CD8-positive, alpha-beta memory T cell (primary cell): ENCODE results near the gene NUB1. TPM values are rescaled to one million over a fixed set of nuclear protein-coding genes. Genes with fewer than 3 reads are reported as not detected.

Source experiments
- CTCF ChIA-PET: fragments of 350-600 bp; sonication (Branson Sonifier 250); formaldehyde crosslinking; loops from one replicate; lab custom pipeline; 2021; ENCODE audit warnings: antibody characterized with exemption; lab: Charles Lee
- POLR2A ChIA-PET: fragments of 350-600 bp; sonication (Branson Sonifier 250); formaldehyde crosslinking; loops from one replicate; lab custom pipeline; 2021; ENCODE audit warnings: antibody characterized with exemption; lab: Charles Lee
- DNase-seq, 5 donors: peaks; one replicate each; pipeline versions ENCODE4 v3.0.0 to v3.0.0-alpha.2; 2020 to 2022; ENCODE audit warnings: mixed read lengths in 1 of 5
- H3K27ac ChIP-seq: one replicate; pipeline ENCODE4 v1.7.0; 2013; ENCODE audit warnings: low read depth, mild to moderate bottlenecking, low read length, moderate library complexity
- H3K27me3 ChIP-seq: 2 replicates; pipeline ENCODE4 v1.7.0; 2013; ENCODE audit warnings: low read length, mild to moderate bottlenecking; ENCODE audit not compliant: insufficient read depth, poor library complexity, severe bottlenecking
- H3K36me3 ChIP-seq: 2 replicates; pipeline ENCODE4 v1.7.0; 2013; ENCODE audit warnings: mild to moderate bottlenecking, low read length, moderate library complexity; ENCODE audit not compliant: insufficient read depth
- H3K4me1 ChIP-seq: 2 replicates; pipeline ENCODE4 v1.7.0; 2013; ENCODE audit warnings: mild to moderate bottlenecking, low read length, moderate library complexity; ENCODE audit not compliant: insufficient read depth
- H3K4me3 ChIP-seq: 2 replicates; pipeline ENCODE4 v1.7.0; 2013; ENCODE audit warnings: mild to moderate bottlenecking, low read length
- H3K9me3 ChIP-seq: 2 replicates; pipeline ENCODE4 v1.7.0; 2013; ENCODE audit warnings: mild to moderate bottlenecking, low read length
- H3K27ac Mint-ChIP-seq, 8 donors: one replicate each; pipeline ENCODE4 v1.8.0; 2020 to 2021; ENCODE audit warnings: mixed read lengths in 8 of 8, mild to moderate bottlenecking in 6 of 8, inconsistent platforms in 3 of 8, moderate library complexity in 3 of 8
- H3K27me3 Mint-ChIP-seq, 2 donors: one replicate each; pipeline ENCODE4 v1.8.0; 2020 to 2021; ENCODE audit warnings: mixed read lengths in 2 of 2, mild to moderate bottlenecking in 1 of 2, moderate library complexity in 1 of 2
- H3K36me3 Mint-ChIP-seq, 3 donors: one replicate each; pipeline ENCODE4 v1.8.0; 2020 to 2021; ENCODE audit warnings: mixed read lengths in 3 of 3, inconsistent platforms in 1 of 3, mild to moderate bottlenecking in 1 of 3
- H3K4me1 Mint-ChIP-seq, 3 donors: one replicate each; pipeline ENCODE4 v1.8.0; 2020 to 2021; ENCODE audit warnings: mixed read lengths in 3 of 3, inconsistent platforms in 1 of 3, mild to moderate bottlenecking in 1 of 3
- H3K4me3 Mint-ChIP-seq, 7 donors: one replicate each; pipeline ENCODE4 v1.8.0; 2020 to 2021; ENCODE audit warnings: mixed read lengths in 7 of 7, mild to moderate bottlenecking in 6 of 7, moderate library complexity in 4 of 7, inconsistent platforms in 2 of 7
- H3K9me3 Mint-ChIP-seq, 5 donors: one replicate each; pipeline ENCODE4 v1.8.0; 2020 to 2022; ENCODE audit warnings: mixed read lengths in 5 of 5, mild to moderate bottlenecking in 3 of 5, moderate library complexity in 2 of 5, inconsistent platforms in 1 of 5
- polyA plus RNA-seq: library from polyadenylated mRNA; unstranded; fragments of 300-500 nt; fragmentation: Illumina TruSeq; gene quantifications from one replicate; pipeline ENCODE4 v1.2.3, GENCODE V29; 2021
- total RNA-seq, 2 experiments: library from RNA; stranded (reverse); gene quantifications; one replicate each; pipeline ENCODE4 v1.2.3, GENCODE V29; 2021

NUB1 gene
- total and polyA plus RNA-seq, 3 experiments from 2014 or later, result 39.1 to 82.6 (median 46.1) TPM

- no peak overlapping the region for H3K27ac ChIP-seq
- H3K9me3 ChIP-seq, result no peaks in the 10 kb centered on the region
- no peaks in the 10 kb centered on the region for H3K9me3 Mint-ChIP-seq
- peak overlapping the region in 6 of 8 donors; percentile 13 to 73 (median 38) for H3K27ac Mint-ChIP-seq
- H3K27me3 Mint-ChIP-seq, result no peaks in the 10 kb centered on the region
- H3K4me1 Mint-ChIP-seq, result peaks cover 27 to 59% (median 47%) of the 10 kb centered on the region in 3 donors
- H3K27me3 ChIP-seq, result no peaks in the 10 kb centered on the region
- ChIA-PET POLR2A (no interaction called here), CTCF (no interaction called here)
- no peak for DNase-seq
- H3K4me3 Mint-ChIP-seq, result peak overlapping the region in 1 of 7 donors; percentile 35
- peaks cover 33% of the 10 kb centered on the region for H3K4me1 ChIP-seq
- H3K36me3 Mint-ChIP-seq, result peaks cover 3 to 55% (median 4%) of the 10 kb centered on the region in 3 donors
- H3K4me3 ChIP-seq, result no peak overlapping the region
- peaks cover 29% of the 10 kb centered on the region for H3K36me3 ChIP-seq
These were observed 4.2 kb downstream of the NUB1 start for GRCh38 chr7:151345576-151346469.

GRCh38 chr7:151346470-151346769, 4.8 kb downstream of the NUB1 start:
- Histone ChIP-seq H3K4me3 (no peak overlapping the region), H3K9me3 (no peaks in the 10 kb centered on the region), H3K4me1 (peaks cover 33% of the 10 kb centered on the region), H3K27ac (no peak overlapping the region), H3K27me3 (no peaks in the 10 kb centered on the region), H3K36me3 (peaks cover 35% of the 10 kb centered on the region)
- CTCF ChIA-PET, result no interaction called here
- H3K9me3 Mint-ChIP-seq, result no peaks in the 10 kb centered on the region
- H3K36me3 Mint-ChIP-seq, result peaks cover 3 to 60% (median 4%) of the 10 kb centered on the region in 3 donors
- H3K27ac Mint-ChIP-seq, result peak overlapping the region in 4 of 8 donors; percentile 29 to 73 (median 35)
- POLR2A ChIA-PET, result no interaction called here
- peaks cover 30 to 62% (median 50%) of the 10 kb centered on the region in 3 donors for H3K4me1 Mint-ChIP-seq
- peak overlapping the region in 1 of 7 donors; percentile 35 for H3K4me3 Mint-ChIP-seq
- peaks cover 0 to 2% of the 10 kb centered on the region in 2 donors for H3K27me3 Mint-ChIP-seq
- DNase-seq, result no peak

- peaks cover 35% of the 10 kb centered on the region for H3K36me3 ChIP-seq
- POLR2A ChIA-PET, result no interaction called here
- peaks cover 41% of the 10 kb centered on the region for H3K4me1 ChIP-seq
- H3K27ac ChIP-seq, result no peak overlapping the region
- no peak overlapping the region for H3K4me3 ChIP-seq
- DNase-seq, result no peak
- no peaks in the 10 kb centered on the region for H3K9me3 ChIP-seq
- no peaks in the 10 kb centered on the region for H3K27me3 ChIP-seq
- CTCF ChIA-PET, result interaction anchor here (1.1 kb wide), 1 partner anchor 32 kb away, joined by 4 read pairs; no protein-coding TSS in a partner anchor
- peaks cover 0 to 2% of the 10 kb centered on the region in 2 donors for H3K27me3 Mint-ChIP-seq
- H3K27ac Mint-ChIP-seq, result peak overlapping the region in 1 of 8 donors; percentile 96
- peaks cover 3 to 67% (median 4%) of the 10 kb centered on the region in 3 donors for H3K36me3 Mint-ChIP-seq
- H3K9me3 Mint-ChIP-seq, result no peaks in the 10 kb centered on the region
- H3K4me3 Mint-ChIP-seq, result no peak overlapping the region
- H3K4me1 Mint-ChIP-seq, result peaks cover 38 to 69% (median 56%) of the 10 kb centered on the region in 3 donors
These were observed 5.6 kb downstream of the NUB1 start for GRCh38 chr7:151347200-151347599.

- peak overlapping the region in 5 of 7 donors; percentile 10 to 94 (median 83) for H3K4me3 Mint-ChIP-seq
- Histone ChIP-seq H3K4me3 (peak overlapping the region; percentile 64), H3K36me3 (peaks cover 42% of the 10 kb centered on the region), H3K27me3 (no peaks in the 10 kb centered on the region), H3K27ac (peak overlapping the region; percentile 92), H3K9me3 (no peaks in the 10 kb centered on the region), H3K4me1 (peaks cover 39% of the 10 kb centered on the region)
- H3K27ac Mint-ChIP-seq, result peak overlapping the region; percentile 96 to 99 (median 98)
- H3K27me3 Mint-ChIP-seq, result peaks cover 0 to 2% of the 10 kb centered on the region in 2 donors
- ChIA-PET POLR2A (no interaction called here), CTCF (interaction anchor here (1.2 to 9.2 kb wide), 4 partner anchors 9 to 61 kb away, joined by 4 to 118 read pairs (median 6); partner anchors contain the start of gene WDR86)
- no peaks in the 10 kb centered on the region for H3K9me3 Mint-ChIP-seq
- H3K4me1 Mint-ChIP-seq, result peaks cover 37 to 66% (median 48%) of the 10 kb centered on the region in 3 donors
- H3K36me3 Mint-ChIP-seq, result peaks cover 3 to 72% (median 4%) of the 10 kb centered on the region in 3 donors
- no peak for DNase-seq
These were observed 7.4 kb downstream of the NUB1 start for GRCh38 chr7:151348970-151349369.

- Mint-ChIP-seq H3K4me3 (peak overlapping the region; percentile 83 to 94 (median 89)), H3K36me3 (peaks cover 4 to 76% (median 6%) of the 10 kb centered on the region in 3 donors), H3K9me3 (no peaks in the 10 kb centered on the region), H3K27ac (peak overlapping the region; percentile 96 to 99 (median 98)), H3K4me1 (peaks cover 37 to 71% (median 53%) of the 10 kb centered on the region in 3 donors), H3K27me3 (peaks cover 0 to 2% of the 10 kb centered on the region in 2 donors)
- peak overlapping the region; percentile 92 for H3K27ac ChIP-seq
- H3K4me1 ChIP-seq, result peaks cover 39% of the 10 kb centered on the region
- no peaks in the 10 kb centered on the region for H3K9me3 ChIP-seq
- H3K4me3 ChIP-seq, result peak overlapping the region; percentile 64
- ChIA-PET CTCF (interaction anchor here (0.8 to 9.2 kb wide), 9 partner anchors 10 to 100 kb away, joined by 3 to 118 read pairs (median 8); partner anchors contain the start of gene WDR86), POLR2A (interaction anchor here (0.6 to 5.1 kb wide), 3 partner anchors 8 to 170 kb away, joined by 3 to 19 read pairs (median 6); partner anchors contain the start of genes NUB1 and RHEB)
- no peak for DNase-seq
- H3K36me3 ChIP-seq, result peaks cover 42% of the 10 kb centered on the region
- no peaks in the 10 kb centered on the region for H3K27me3 ChIP-seq
These were observed 7.9 kb downstream of the NUB1 start for GRCh38 chr7:151349507-151349853.

GRCh38 chr7:151351027-151351426, 9.4 kb downstream of the NUB1 start:
- peak in 2 of 5 donors; percentile 13 to 20 for DNase-seq
- no peaks in the 10 kb centered on the region for H3K27me3 ChIP-seq
- Mint-ChIP-seq H3K27ac (peak overlapping the region; percentile 95 to 99 (median 96)), H3K27me3 (peaks cover 0 to 2% of the 10 kb centered on the region in 2 donors), H3K4me3 (peak overlapping the region in 6 of 7 donors; percentile 45 to 87 (median 74)), H3K36me3 (peaks cover 5 to 81% (median 12%) of the 10 kb centered on the region in 3 donors), H3K4me1 (peaks cover 38 to 73% (median 48%) of the 10 kb centered on the region in 3 donors), H3K9me3 (no peaks in the 10 kb centered on the region)
- peaks cover 39% of the 10 kb centered on the region for H3K4me1 ChIP-seq
- H3K27ac ChIP-seq, result peak overlapping the region; percentile 43
- no peaks in the 10 kb centered on the region for H3K9me3 ChIP-seq
- no peak overlapping the region for H3K4me3 ChIP-seq
- peaks cover 48% of the 10 kb centered on the region for H3K36me3 ChIP-seq
- ChIA-PET CTCF (interaction anchor here (0.7 to 9.2 kb wide), 15 partner anchors 9 to 282 kb away, joined by 3 to 118 read pairs (median 5); partner anchors contain the start of gene NUB1), POLR2A (interaction anchor here (0.8 to 5.1 kb wide), 3 partner anchors 10 to 36 kb away, joined by 3 to 19 read pairs (median 4); partner anchors contain the start of gene NUB1)

- H3K27ac Mint-ChIP-seq, result peak overlapping the region; percentile 95 to 99 (median 96)
- H3K4me3 Mint-ChIP-seq, result peak overlapping the region; percentile 66 to 87 (median 71)
- peaks cover 5 to 82% (median 15%) of the 10 kb centered on the region in 3 donors for H3K36me3 Mint-ChIP-seq
- H3K9me3 Mint-ChIP-seq, result no peaks in the 10 kb centered on the region
- H3K27me3 Mint-ChIP-seq, result peaks cover 0 to 2% of the 10 kb centered on the region in 2 donors
- H3K36me3 ChIP-seq, result peaks cover 45% of the 10 kb centered on the region
- no peaks in the 10 kb centered on the region for H3K9me3 ChIP-seq
- H3K4me1 ChIP-seq, result peaks cover 39% of the 10 kb centered on the region
- ChIA-PET CTCF (interaction anchor here (0.7 to 9.2 kb wide), 14 partner anchors 10 to 417 kb away, joined by 3 to 118 read pairs (median 4); partner anchors contain the start of gene NUB1), POLR2A (interaction anchor here (0.8 to 5.1 kb wide), 2 partner anchors 11 to 37 kb away, joined by 3 to 19 read pairs; partner anchors contain the start of gene NUB1)
- H3K27me3 ChIP-seq, result no peaks in the 10 kb centered on the region
- peak overlapping the region; percentile 3 for H3K4me3 ChIP-seq
- peaks cover 38 to 72% (median 48%) of the 10 kb centered on the region in 3 donors for H3K4me1 Mint-ChIP-seq
- DNase-seq, result peak; percentile 50 to 83 (median 78)
- H3K27ac ChIP-seq, result peak overlapping the region; percentile 40
These were observed 10.4 kb downstream of the NUB1 start for GRCh38 chr7:151351967-151352366.
